ENCODE results near the gene KATNB1.

DNA sequence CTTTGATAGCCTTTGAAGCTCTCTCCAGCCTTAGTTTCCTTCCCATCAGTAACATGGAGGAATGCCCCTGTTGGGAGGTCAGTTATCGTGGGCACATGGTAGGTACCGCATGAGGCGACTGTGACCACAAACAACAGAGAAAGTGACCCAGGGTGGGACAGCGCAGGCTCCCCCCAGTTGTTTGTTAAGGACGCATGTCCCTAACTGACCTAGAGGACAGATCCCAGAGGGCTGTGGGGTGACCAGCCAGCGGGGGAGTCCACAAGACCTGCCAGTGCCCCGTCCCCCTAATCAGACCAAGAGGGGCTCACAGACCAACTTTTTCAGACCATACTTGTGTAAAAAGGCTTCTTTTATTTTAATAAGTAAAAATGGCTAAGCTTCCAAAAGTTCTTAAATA is 22.3 kb downstream of the KATNB1 start:
- no peak for TF ChIP-seq EZH2 (IDR thresholded peaks at IDR 0.05; ENCODE audit: borderline replicate concordance, low read length)
- TF ChIP-seq, protein P1, sequence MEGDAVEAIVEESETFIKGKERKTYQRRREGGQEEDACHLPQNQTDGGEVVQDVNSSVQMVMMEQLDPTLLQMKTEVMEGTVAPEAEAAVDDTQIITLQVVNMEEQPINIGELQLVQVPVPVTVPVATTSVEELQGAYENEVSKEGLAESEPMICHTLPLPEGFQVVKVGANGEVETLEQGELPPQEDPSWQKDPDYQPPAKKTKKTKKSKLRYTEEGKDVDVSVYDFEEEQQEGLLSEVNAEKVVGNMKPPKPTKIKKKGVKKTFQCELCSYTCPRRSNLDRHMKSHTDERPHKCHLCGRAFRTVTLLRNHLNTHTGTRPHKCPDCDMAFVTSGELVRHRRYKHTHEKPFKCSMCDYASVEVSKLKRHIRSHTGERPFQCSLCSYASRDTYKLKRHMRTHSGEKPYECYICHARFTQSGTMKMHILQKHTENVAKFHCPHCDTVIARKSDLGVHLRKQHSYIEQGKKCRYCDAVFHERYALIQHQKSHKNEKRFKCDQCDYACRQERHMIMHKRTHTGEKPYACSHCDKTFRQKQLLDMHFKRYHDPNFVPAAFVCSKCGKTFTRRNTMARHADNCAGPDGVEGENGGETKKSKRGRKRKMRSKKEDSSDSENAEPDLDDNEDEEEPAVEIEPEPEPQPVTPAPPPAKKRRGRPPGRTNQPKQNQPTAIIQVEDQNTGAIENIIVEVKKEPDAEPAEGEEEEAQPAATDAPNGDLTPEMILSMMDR (IDR thresholded peaks at IDR 0.05; ENCODE audit: low read length): no peak
